ENCODE results near the gene ACTRT2.

DNA sequence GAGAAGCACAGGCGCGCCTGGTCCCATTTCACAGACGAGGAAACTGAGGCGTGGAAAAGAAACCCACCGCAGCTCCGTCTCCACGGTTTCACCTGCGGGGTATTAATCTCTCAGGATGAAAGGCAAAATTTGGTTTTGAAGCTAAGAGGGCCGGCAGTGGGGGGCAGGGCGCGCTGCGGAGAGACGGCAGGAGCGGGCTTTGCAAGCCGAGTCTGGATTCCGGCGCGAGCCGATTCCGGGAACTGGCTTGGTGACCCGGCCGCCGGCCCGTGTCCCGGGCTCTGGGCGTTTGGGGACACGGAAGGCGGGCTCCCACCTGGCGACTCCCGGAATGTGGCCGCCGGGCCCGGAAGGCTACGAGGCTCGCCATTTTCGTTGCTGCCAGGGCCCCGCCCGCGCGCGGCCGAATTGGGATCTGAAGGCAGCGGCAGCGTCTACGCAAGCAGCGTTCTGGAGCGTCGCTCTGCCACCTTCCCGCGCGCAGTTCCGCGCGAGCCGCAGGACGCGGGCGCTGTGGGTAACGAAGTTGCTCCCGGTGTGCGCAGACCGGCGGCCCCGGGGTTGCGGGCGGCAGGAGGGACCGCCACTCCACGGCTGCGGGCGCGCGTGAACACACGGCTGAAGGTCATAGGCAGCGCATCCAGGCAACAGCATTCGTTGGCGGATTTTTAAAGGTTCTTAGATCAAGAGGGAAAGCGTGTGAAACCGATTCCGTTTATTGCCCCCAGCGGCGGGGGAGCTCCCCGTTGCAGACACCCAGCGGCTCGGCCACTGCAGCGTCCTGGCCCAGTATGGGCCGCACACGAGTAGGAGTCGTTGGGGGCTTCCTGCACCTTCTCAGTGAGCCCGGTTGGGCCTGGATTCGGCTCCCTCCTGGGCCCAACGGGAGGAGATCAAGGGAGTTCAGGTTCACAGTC is 42.4 kb downstream of the ACTRT2 start:
- TF ChIP-seq TAF1 (IDR thresholded peaks at IDR 0.05; ENCODE audit: low read depth, low read length) (no peak), POLR2AphosphoS5 (IDR thresholded peaks at IDR 0.05; ENCODE audit: low read depth, low read length) (no peak), PAX5 (IDR thresholded peaks at IDR 0.05; ENCODE audit: insufficient read depth, low read length, severe bottlenecking) (no peak), POLR2A (IDR thresholded peaks at IDR 0.05; ENCODE audit: low read depth, low read length) (no peak), POU2F2 (IDR thresholded peaks at IDR 0.05; ENCODE audit: low read depth, low read length) (no peak)
